ENCODE measurements around the gene MCM7.

DNA sequence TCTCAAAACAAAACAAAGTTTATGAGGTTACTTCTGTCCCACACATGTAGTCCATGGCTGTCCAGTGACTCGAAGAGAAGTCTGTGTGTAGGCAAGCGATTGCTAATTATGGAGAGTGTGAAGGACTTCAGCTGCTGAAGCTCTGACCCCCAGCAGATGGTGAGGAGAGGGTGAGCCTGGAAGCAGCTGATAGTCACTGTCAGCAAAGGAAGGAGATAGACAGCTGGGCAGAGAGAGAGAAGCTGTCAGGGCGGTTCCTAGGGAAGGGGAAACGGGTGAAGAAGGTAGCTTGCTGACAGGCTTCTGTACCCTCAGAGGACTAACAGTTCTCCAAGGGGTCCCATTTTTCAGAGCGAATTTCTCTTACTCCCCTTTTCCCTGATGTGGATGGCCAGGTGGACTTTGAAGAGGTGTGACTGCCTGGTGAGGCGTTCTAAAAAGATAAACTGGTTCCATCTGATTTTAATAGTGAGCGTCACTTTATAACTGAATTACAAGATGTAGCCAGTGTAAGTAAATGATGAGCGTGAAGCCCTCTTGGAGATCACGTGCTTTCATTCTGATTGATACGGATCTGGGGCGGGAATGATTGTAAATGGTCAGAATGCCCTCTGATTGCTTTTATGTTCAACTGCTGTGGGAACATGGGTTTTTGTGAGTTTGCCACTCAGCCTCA is 39.5 kb downstream of the MCM7 start:
- TF ChIP-seq EP300 (IDR thresholded peaks at IDR 0.05) (no peak), POLR2AphosphoS5 (IDR thresholded peaks at IDR 0.05) (no peak), CTCF (IDR thresholded peaks at IDR 0.05) (no peak)

All from sigmoid colon (tissue), 4 donors.